HL-60 (cell line): ENCODE measurements around the gene SRGAP3.

Source experiments
- CTCF ChIP-seq: IDR thresholded peaks from one replicate; pipeline ENCODE4 v1.5.1; 2011; ENCODE audit warnings: low read length, control low read depth, inconsistent platforms; ENCODE audit not compliant: insufficient read depth
- GABPA ChIP-seq: IDR thresholded peaks from 2 replicates; pipeline ENCODE4 v1.6.1; 2012; ENCODE audit warnings: low read depth
- POLR2AphosphoS5 ChIP-seq: IDR thresholded peaks from 2 replicates; pipeline ENCODE4 v1.6.1; 2012; ENCODE audit warnings: low read depth
- SPI1 ChIP-seq: IDR thresholded peaks from 2 replicates; pipeline ENCODE4 v1.6.1; 2012; ENCODE audit warnings: low read depth, mild to moderate bottlenecking, borderline replicate concordance
- TF ChIP-seq, protein P1 (sequence below): IDR thresholded peaks from 2 replicates; pipeline ENCODE4 v1.6.1; 2012; ENCODE audit warnings: low read depth; ENCODE audit not compliant: insufficient replicate concordance

GRCh38 chr3:9088441-9089353 is 160.7 kb downstream of the SRGAP3 start:
- no peak for TF ChIP-seq POLR2AphosphoS5
- TF ChIP-seq CTCF = no peak
- TF ChIP-seq, protein P1, sequence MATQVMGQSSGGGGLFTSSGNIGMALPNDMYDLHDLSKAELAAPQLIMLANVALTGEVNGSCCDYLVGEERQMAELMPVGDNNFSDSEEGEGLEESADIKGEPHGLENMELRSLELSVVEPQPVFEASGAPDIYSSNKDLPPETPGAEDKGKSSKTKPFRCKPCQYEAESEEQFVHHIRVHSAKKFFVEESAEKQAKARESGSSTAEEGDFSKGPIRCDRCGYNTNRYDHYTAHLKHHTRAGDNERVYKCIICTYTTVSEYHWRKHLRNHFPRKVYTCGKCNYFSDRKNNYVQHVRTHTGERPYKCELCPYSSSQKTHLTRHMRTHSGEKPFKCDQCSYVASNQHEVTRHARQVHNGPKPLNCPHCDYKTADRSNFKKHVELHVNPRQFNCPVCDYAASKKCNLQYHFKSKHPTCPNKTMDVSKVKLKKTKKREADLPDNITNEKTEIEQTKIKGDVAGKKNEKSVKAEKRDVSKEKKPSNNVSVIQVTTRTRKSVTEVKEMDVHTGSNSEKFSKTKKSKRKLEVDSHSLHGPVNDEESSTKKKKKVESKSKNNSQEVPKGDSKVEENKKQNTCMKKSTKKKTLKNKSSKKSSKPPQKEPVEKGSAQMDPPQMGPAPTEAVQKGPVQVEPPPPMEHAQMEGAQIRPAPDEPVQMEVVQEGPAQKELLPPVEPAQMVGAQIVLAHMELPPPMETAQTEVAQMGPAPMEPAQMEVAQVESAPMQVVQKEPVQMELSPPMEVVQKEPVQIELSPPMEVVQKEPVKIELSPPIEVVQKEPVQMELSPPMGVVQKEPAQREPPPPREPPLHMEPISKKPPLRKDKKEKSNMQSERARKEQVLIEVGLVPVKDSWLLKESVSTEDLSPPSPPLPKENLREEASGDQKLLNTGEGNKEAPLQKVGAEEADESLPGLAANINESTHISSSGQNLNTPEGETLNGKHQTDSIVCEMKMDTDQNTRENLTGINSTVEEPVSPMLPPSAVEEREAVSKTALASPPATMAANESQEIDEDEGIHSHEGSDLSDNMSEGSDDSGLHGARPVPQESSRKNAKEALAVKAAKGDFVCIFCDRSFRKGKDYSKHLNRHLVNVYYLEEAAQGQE = no peak
- TF ChIP-seq GABPA = no peak
- TF ChIP-seq SPI1 = no peak
